Measurements from ENCODE around the gene RNF31.

The RNF31 gene

DNA sequence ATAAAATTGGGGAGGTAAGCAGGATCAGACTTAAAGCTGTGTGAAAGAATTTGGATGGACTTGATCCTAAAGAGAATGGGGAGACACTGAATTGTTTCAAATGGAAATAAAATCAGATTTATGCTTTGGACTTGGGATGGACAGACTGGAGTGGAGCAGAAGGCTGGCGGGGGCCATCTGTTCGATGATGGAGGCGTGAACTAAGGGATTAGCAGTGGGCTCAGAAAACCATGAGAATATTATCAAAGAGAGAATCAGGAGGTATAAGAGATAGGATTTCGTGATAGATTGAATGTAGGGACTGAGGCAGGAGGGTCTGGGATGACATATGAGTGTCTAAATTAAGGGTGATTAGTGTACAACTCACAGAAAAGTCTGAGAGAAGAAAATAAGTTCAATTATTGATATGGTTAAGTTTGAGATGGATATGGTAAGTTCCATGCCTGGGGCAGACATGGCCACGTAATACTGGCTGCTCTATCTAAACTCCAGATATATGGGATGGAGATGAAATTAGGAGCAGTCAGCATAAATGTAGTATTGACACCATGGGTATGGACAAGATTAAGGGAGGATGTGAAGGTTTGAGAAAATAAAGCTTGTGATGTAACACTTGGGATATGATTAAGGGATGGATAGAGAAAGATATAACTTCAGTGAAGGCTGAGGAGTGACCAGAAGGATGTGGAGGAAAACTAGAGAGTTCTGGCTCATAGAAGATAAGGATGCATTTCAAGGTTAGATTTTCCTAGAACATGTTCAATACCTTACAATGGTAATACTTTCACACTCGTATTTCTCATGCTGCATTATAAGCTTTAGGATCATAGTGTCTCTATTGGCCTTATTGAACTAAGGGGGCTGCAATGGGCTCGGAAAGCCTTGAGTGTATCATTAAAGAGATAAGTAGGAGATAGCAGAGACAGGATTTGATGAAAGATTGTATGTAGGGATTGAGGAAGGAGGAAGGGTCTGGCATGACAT, 57.2 kb downstream of the RNF31 start:
- DNase-seq: no peak

DNA sequence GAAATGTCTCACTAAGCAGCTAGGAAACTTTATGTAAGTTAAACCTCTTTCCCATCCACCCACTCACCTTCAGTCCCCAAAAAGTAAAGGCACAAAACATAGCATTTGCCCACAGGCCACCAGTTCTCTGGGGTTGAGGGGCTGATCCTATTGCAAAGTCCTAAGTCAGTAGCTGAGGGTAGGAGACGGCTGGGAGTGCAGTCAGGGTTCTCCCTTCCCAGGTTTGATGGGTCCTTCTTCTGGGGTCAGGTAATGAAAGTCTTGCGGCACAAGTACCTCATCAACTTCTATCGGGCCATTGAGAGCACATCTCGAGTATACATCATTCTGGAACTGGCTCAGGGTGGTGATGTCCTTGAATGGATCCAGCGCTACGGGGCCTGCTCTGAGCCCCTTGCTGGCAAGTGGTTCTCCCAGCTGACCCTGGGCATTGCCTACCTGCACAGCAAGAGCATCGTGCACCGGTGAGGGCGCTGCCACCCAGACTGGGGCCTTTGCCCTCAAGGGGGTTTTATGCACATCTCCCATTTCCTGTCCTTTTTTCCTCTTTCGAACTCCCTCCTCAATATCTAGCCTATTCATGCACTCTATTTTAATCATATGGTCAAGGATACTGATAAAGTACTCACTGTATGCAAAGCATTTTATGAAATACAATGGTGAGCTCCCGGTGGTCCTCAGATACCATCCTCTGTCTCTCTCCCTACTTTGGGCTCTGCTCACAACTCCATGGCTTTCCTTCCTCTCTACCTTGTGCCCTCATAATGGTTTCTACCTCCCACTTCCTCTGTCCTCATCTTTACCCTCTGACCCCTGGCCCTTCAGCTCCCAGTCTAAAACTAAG, 59.2 kb downstream of the RNF31 start:
- DNase-seq: peak; percentile 21

DNA sequence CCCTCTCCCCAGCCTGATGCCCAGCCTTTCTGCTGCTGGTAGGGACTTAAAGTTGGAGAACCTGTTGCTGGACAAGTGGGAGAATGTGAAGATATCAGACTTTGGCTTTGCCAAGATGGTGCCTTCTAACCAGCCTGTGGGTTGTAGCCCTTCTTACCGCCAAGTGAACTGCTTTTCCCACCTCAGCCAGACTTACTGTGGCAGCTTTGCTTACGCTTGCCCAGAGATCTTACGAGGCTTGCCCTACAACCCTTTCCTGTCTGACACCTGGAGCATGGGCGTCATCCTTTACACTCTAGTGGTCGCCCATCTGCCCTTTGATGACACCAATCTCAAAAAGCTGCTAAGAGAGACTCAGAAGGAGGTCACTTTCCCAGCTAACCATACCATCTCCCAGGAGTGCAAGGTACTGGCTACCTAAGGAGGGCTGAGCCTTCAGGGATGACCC, 59.8 kb downstream of the RNF31 start:
- peak; percentile 19 for DNase-seq

DNA sequence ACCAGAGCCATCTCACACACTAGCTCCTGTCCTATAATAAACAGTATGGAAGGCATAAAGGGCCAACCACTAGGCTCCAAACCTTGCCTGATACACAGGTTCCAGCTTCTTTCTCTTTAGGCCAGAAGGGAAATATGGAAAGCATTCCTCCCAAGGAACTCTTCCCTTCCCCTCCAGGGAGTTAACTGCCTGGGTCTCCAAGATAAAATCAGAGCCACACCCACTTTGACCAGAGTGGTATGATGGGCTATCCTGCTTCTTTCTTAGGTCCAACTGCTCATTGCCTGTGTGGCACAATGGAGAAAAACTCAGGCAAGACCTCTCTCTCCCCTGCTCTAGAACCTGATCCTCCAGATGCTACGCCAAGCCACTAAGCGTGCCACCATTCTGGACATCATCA, 60.3 kb downstream of the RNF31 start:
- peak; percentile 2 for DNase-seq

Measured in stimulated activated CD8-positive, alpha-beta memory T cell treated with anti-CD3 and anti-CD28 coated beads, Interleukin-4, amount 100 ng/mL, for 48 hours (primary cell).